D721Med (cell line): ENCODE results near the gene ARHGEF10L.
"Not testable (repeated sequence)": the region's sequence is repeated elsewhere in the genome, so short reads cannot be mapped to it uniquely, and the experiment has no call there.

Experiments
- DNase-seq: peaks from one replicate; pipeline ENCODE4 v3.0.0; 2011; ENCODE audit warnings: low spot score; ENCODE audit not compliant: insufficient read length
- FAIRE-seq: peaks from 2 replicates; lab custom pipeline; 2011; peaks lifted over from hg19 to GRCh38; lab: Jason Lieb, UNC
- CTCF ChIP-seq: IDR thresholded peaks from 2 replicates; pipeline ENCODE4 v1.5.1; 2012; ENCODE audit warnings: mild to moderate bottlenecking, control low read depth; ENCODE audit not compliant: insufficient read depth; ENCODE audit errors: missing control alignments

ARHGEF10L gene

GRCh38 chr1:17503146-17503545, 36.4 kb upstream of the ARHGEF10L start:
- DNase-seq (no peak), FAIRE-seq (no peak)
- TF ChIP-seq CTCF, result no peak

GRCh38 chr1:17507200-17507599, 32.3 kb upstream of the ARHGEF10L start:
- DNase-seq, FAIRE-seq: not testable (repeated sequence)

- FAIRE-seq, result no peak
- TF ChIP-seq CTCF, result no peak
- DNase-seq, result no peak
Observed at GRCh38 chr1:17507915-17508314, 31.6 kb upstream of the ARHGEF10L start.

- TF ChIP-seq CTCF, result no peak
- no peak for FAIRE-seq
- DNase-seq, result no peak
Observed at GRCh38 chr1:17509363-17509762, 30.1 kb upstream of the ARHGEF10L start.

- DNase-seq (no peak), FAIRE-seq (no peak)
- TF ChIP-seq CTCF, result no peak
Observed at GRCh38 chr1:17510138-17510537, 29.4 kb upstream of the ARHGEF10L start.

GRCh38 chr1:17511188-17511587, 28.3 kb upstream of the ARHGEF10L start:
- FAIRE-seq (no peak), DNase-seq (no peak)
- TF ChIP-seq CTCF, result no peak

GRCh38 chr1:17513131-17513530, 26.4 kb upstream of the ARHGEF10L start:
- TF ChIP-seq CTCF, result no peak
- FAIRE-seq, result no peak
- no peak for DNase-seq

GRCh38 chr1:17514776-17515175, 24.7 kb upstream of the ARHGEF10L start:
- FAIRE-seq (no peak), DNase-seq (no peak)
- TF ChIP-seq CTCF, result no peak
